Ovary (tissue), 9 donors: Measurements from ENCODE around the gene P3H2. TPM values are rescaled to one million over a fixed set of nuclear protein-coding genes. Genes with fewer than 3 reads are reported as not detected.

Experiments used
- DNase-seq, 5 donors: peaks; one replicate each; pipeline ENCODE4 v3.0.0-alpha.2; 2019 to 2020
- H3K27ac ChIP-seq, 2 donors: fragments of 200-600 bp; one replicate each; pipeline versions ENCODE4 v1.5.1 to v1.8.0; 2019 to 2022
- H3K27me3 ChIP-seq: fragments of 200-600 bp; one replicate; pipeline ENCODE4 v1.8.0; 2022
- H3K36me3 ChIP-seq: fragments of 200-600 bp; sonication (generic); one replicate; pipeline ENCODE4 v1.5.1; 2019
- H3K4me1 ChIP-seq: one replicate; pipeline ENCODE4 v1.8.1; 2013; ENCODE audit warnings: mild to moderate bottlenecking, moderate library complexity; ENCODE audit not compliant: insufficient read depth
- H3K4me3 ChIP-seq: fragments of 200-600 bp; sonication (generic); one replicate; pipeline ENCODE4 v1.5.1; 2017
- H3K9me3 ChIP-seq, 2 donors: fragments of 200-600 bp in 1 of 2; sonication (generic) in 1 of 2; one replicate each; pipeline versions ENCODE4 v1.5.1 to v1.8.1; 2013 to 2019; ENCODE audit warnings: mild to moderate bottlenecking in 1 of 2, moderate library complexity in 1 of 2
- EP300 ChIP-seq: sonication (generic); formaldehyde crosslinking; IDR thresholded peaks from one replicate; pipeline ENCODE4 v1.6.1; 2017; ENCODE audit warnings: antibody characterized with exemption
- POLR2A ChIP-seq: fragments of 450-650 bp; IDR thresholded peaks from one replicate; pipeline ENCODE4 v1.6.1; 2017; ENCODE audit warnings: antibody characterized with exemption, mild to moderate bottlenecking, moderate library complexity
- WGBS, 3 donors: extraction: QIAGEN DNeasy Blood & Tissue Kit in 1 of 3; methylation state at CpG; one replicate each; pipeline versions ENCODE4 v1.1.5 to v1.1.7; 2013 to 2017; 5-methylcytosine and 5-hydroxymethylcytosine counted together
- intact Hi-C, 4 donors: fragments of 100-400 bp; cut with DNase I; formaldehyde crosslinking; loops; one replicate each; pipeline versions ENCODE4 v1.11.0 to v1.15.1; 2022 to 2023
- polyA plus RNA-seq, 2 donors: library from polyadenylated mRNA; stranded (reverse); fragments of 200-250 nt in 1 of 2; fragments of 350-450 nt in 1 of 2; fragmentation: Illumina TruSeq in 1 of 2; extraction: RNeasy Lipid Tissue Mini Kit (QIAGEN cat#74804) in 1 of 2; gene quantifications; one replicate each; pipeline ENCODE4 v1.2.3, GENCODE V29; 2013 to 2014
- total RNA-seq, 7 donors: library from RNA; depleted of rRNA in 2 of 7; stranded (reverse); fragments of >200 nt in 2 of 7; fragmentation: NEBNext Ultra II Directional in 3 of 7; extraction: Animal tissue kit (Norgen Biotek cat#: 25700) in 3 of 7; gene quantifications; one replicate each; pipeline versions ENCODE4 v1.1.0 to v1.2.4, GENCODE V29; 2016 to 2023
- TF ChIP-seq, protein P1 (sequence below), 3 donors: fragments of 450-650 bp in 2 of 3; fragments of 200-600 bp in 1 of 3; IDR thresholded peaks; one replicate each; pipeline versions ENCODE4 v1.5.1 to v1.8.0; 2016 to 2022; ENCODE audit warnings: antibody characterized with exemption in 3 of 3, mild to moderate bottlenecking in 1 of 3
- donor health status: DM: no; HTN: no; CAD: no; lungs with moderate emphysema.
- donor health status: DM: no; HTN: no; CAD: no.
- donor health status: Bipolar disorder and iron deficiency.
- donor health status: DM: yes; HTN: yes; CAD: no.
- donor health status: DM: no; HTN: no; CAD: no.
- donor health status: DM: yes; HTN: yes; CAD: no.

Gene P3H2
- total and polyA plus RNA-seq, 9 donors: 10.6 to 359 (median 22.8) TPM

DNA sequence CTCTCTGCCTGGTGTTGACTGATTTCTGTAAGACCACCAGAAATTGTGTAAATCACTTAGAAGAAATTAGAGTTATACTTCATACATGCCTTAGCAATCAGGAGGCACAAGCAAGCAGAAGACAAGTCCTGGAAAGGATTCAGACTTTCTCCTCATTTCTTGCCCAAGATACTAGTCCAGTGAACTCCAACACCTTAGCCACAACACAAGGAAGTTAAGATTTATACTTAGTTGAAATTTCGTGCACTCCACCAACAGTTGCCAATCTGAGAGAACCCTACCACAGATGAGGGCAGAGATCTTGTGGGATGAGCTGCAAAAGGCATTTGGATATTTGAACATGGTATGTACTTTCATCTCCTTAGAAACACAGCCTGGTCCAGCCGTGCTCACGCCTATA lies 2.3 kb downstream of the P3H2 start:
- Histone ChIP-seq H3K27me3 (no peaks in the 10 kb centered on the region), H3K27ac (no peak overlapping the region), H3K9me3 (no peaks in the 10 kb centered on the region), H3K36me3 (no peaks in the 10 kb centered on the region), H3K4me3 (no peak overlapping the region), H3K4me1 (peaks cover 8% of the 10 kb centered on the region)
- WGBS, 3 donors: 15 to 49% (median 20%) methylated on average over 3 of the region's 3 CpGs
- TF ChIP-seq POLR2A (no peak), EP300 (no peak)
- DNase-seq: no peak
- intact Hi-C loops: no loop called here

DNA sequence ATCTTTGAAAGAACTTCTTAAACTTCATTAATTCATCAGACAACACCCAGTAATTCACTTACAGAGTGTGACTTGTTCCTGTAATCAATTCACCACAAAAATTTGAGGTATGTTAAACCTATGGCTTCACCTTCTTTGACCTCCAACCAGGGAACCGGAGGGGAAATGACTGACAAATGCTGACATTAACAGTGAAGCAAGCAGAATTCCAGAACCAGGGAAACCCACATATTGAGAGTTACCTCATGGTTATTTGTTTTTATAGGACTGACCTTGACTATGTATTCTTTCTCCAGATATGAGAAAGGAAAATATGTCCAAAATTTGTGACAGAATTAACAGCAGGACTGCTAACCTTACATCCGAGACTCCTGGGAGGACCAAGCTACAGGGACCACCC lies 2.7 kb downstream of the P3H2 start:
- H3K4me3 ChIP-seq: no peak overlapping the region
- H3K9me3 ChIP-seq: no peaks in the 10 kb centered on the region
- TF ChIP-seq, protein P1, sequence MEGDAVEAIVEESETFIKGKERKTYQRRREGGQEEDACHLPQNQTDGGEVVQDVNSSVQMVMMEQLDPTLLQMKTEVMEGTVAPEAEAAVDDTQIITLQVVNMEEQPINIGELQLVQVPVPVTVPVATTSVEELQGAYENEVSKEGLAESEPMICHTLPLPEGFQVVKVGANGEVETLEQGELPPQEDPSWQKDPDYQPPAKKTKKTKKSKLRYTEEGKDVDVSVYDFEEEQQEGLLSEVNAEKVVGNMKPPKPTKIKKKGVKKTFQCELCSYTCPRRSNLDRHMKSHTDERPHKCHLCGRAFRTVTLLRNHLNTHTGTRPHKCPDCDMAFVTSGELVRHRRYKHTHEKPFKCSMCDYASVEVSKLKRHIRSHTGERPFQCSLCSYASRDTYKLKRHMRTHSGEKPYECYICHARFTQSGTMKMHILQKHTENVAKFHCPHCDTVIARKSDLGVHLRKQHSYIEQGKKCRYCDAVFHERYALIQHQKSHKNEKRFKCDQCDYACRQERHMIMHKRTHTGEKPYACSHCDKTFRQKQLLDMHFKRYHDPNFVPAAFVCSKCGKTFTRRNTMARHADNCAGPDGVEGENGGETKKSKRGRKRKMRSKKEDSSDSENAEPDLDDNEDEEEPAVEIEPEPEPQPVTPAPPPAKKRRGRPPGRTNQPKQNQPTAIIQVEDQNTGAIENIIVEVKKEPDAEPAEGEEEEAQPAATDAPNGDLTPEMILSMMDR (IDR thresholded peaks at IDR 0.05): no peak
- TF ChIP-seq EP300 (no peak), POLR2A (no peak)
- DNase-seq: no peak
- no peaks in the 10 kb centered on the region for H3K27me3 ChIP-seq
- intact Hi-C loops: no loop called here
- H3K4me1 ChIP-seq: peaks cover 8% of the 10 kb centered on the region
- H3K27ac ChIP-seq: no peak overlapping the region
- WGBS, 3 donors: 13 to 45% (median 24%) methylated on average over 2 of the region's 2 CpGs
- no peaks in the 10 kb centered on the region for H3K36me3 ChIP-seq

DNA sequence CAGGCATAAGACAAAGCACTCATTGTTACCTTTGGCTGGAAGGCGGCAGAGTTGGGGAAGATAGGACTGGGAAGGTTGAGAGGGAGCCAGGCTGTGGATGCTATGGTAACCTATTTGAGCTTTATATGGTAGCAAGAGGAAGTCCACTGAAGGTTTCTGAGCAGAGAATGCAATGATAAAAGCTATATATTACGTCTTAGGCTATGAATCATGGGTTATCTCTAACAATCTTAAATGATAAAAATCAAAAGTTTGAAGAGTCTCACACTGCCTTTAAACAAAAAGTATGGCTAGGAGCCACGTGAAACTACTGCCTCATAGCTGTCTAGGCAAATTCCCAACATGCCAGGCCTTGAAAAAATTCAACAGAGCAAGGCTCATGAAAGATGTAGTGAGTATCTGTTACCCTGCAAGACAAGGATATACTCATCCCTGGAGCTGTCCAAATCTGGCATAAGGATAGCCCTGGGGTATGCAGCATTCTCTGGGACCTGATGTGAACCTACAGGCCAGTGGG lies 4.1 kb downstream of the P3H2 start:
- Histone ChIP-seq H3K4me3 (no peak overlapping the region), H3K4me1 (peaks cover 8% of the 10 kb centered on the region), H3K9me3 (no peaks in the 10 kb centered on the region), H3K36me3 (no peaks in the 10 kb centered on the region), H3K27me3 (no peaks in the 10 kb centered on the region), H3K27ac (no peak overlapping the region)
- intact Hi-C loops: no loop called here
- WGBS, 3 donors: 58 to 72% (median 70%) methylated on average over 3 of the region's 3 CpGs
- TF ChIP-seq EP300 (no peak), POLR2A (no peak)
- TF ChIP-seq, protein P1 (IDR thresholded peaks at IDR 0.05): no peak
- DNase-seq: no peak

DNA sequence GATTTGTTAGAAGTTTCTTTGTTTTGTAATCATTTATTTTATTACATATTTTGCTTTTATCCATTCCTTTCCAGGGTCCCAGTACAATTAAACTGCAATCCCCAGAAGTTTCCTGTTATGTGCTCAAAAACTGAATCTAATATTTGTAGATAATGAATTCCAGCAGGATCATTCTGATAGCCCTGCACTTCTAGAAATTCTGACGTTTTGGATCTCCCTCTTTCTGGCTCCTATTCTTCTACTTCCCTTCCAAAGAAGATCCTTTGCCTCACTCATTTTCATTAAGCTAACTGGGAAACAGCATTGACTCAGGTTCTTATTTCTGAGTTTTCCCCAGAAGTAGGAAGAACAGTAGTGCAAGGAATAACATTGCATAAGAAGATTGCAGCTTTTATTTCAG lies 9.9 kb downstream of the P3H2 start:
- H3K4me3 ChIP-seq: no peak overlapping the region
- 2 to 11% (median 8%) methylated on average over 1 of the region's 1 CpG for WGBS, 3 donors
- DNase-seq: no peak
- H3K9me3 ChIP-seq: no peaks in the 10 kb centered on the region
- no peak overlapping the region for H3K27ac ChIP-seq
- TF ChIP-seq POLR2A: no peak
- intact Hi-C loops: no loop called here
- no peaks in the 10 kb centered on the region for H3K27me3 ChIP-seq
- H3K36me3 ChIP-seq: no peaks in the 10 kb centered on the region
- H3K4me1 ChIP-seq: no peaks in the 10 kb centered on the region

DNA sequence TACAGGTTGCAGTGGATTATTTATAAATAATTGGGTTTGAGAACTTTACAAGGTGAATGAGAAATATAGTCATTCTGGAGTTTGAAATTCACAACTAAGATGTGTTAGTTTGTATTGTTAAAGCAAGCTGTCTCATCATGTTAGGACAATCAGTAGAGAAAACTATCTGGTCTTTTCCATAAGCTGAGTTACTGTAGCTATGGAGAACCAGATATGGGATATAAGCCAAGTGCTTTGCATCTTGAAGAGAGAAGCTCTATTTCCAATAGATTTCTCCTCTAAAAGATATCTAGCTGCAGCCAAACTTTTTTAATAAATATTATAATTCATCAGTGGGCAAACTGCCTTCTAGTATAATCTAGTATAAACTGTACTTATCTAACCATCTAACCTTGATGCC lies 11.3 kb downstream of the P3H2 start:
- H3K4me1 ChIP-seq: no peaks in the 10 kb centered on the region
- no peaks in the 10 kb centered on the region for H3K36me3 ChIP-seq
- H3K9me3 ChIP-seq: no peaks in the 10 kb centered on the region
- no peak overlapping the region for H3K4me3 ChIP-seq
- no peak for DNase-seq
- intact Hi-C loops: no loop called here
- TF ChIP-seq EP300: no peak
- H3K27me3 ChIP-seq: no peaks in the 10 kb centered on the region
- H3K27ac ChIP-seq: no peak overlapping the region

DNA sequence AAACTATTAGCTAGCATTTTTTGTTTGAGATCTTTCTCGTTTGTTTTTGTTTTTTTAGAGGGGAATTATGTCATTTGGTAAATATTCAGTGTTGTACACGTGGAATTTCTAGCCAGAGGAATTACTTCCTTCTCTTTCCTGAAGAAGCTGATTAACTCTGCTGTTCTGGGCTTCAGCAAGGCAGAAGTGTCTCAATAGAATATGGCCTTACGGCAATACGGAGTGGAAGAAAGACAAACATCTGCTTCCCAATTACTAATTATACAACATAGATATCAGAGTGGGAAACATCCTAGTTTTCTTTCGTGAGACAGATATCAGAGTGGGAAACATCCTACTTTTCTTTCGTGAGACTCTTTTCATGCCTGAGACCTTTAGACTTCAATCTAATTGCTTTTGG lies 11.9 kb downstream of the P3H2 start:
- Histone ChIP-seq H3K27ac (no peak overlapping the region), H3K27me3 (no peaks in the 10 kb centered on the region), H3K9me3 (no peaks in the 10 kb centered on the region), H3K4me1 (no peaks in the 10 kb centered on the region), H3K36me3 (no peaks in the 10 kb centered on the region), H3K4me3 (no peak overlapping the region)
- TF ChIP-seq EP300: no peak
- TF ChIP-seq, protein P1 (IDR thresholded peaks at IDR 0.05): no peak
- no peak for TF ChIP-seq POLR2A
- intact Hi-C loops: no loop called here
- 6 to 12% (median 7%) methylated on average over 6 of the region's 6 CpGs for WGBS, 3 donors
- no peak for DNase-seq
